ENCODE results near the gene TGFB3.

Gene TGFB3

GRCh38 chr14:76007852-76008251 lies 26.1 kb upstream of the TGFB3 start:
- Histone ChIP-seq H3K79me2 (ENCODE audit: low read length) (no peaks in the 10 kb centered on the region), H3K36me3 (replicated peaks; ENCODE audit: insufficient read depth, low read length) (no peaks in the 10 kb centered on the region)

GRCh38 chr14:76007379-76007778 lies 25.6 kb upstream of the TGFB3 start:
- DNase-seq, result no peak
- TF ChIP-seq CTCF (IDR thresholded peaks at IDR 0.05; ENCODE audit: low read length), result no peak
- no peaks in the 10 kb centered on the region for H3K36me3 ChIP-seq (replicated peaks; ENCODE audit: insufficient read depth, low read length)
- H3K4me3 ChIP-seq (ENCODE audit: low read length), result no peak overlapping the region
- no peaks in the 10 kb centered on the region for H3K9me3 ChIP-seq (replicated peaks; ENCODE audit: insufficient read depth, low read length)
- no peaks in the 10 kb centered on the region for H4K20me1 ChIP-seq (ENCODE audit: insufficient read depth, low read length)
- H3K27ac ChIP-seq (ENCODE audit: low read length), result no peak overlapping the region
- no peak overlapping the region for H3K4me2 ChIP-seq (ENCODE audit: low read depth, low read length)
- no peak overlapping the region for H3K9ac ChIP-seq (ENCODE audit: low read length)
- no peaks in the 10 kb centered on the region for H3K9me2 ChIP-seq (replicated peaks; ENCODE audit: insufficient read depth, low read length)
- H3K4me1 ChIP-seq (ENCODE audit: low read length), result no peaks in the 10 kb centered on the region
- H3F3A ChIP-seq (ENCODE audit: insufficient read depth, low read length), result no peaks in the 10 kb centered on the region
- H3K79me2 ChIP-seq (ENCODE audit: low read length), result no peaks in the 10 kb centered on the region
- no peaks in the 10 kb centered on the region for H3K27me3 ChIP-seq (replicated peaks; ENCODE audit: insufficient read depth, low read length)
- no peak overlapping the region for H2AFZ ChIP-seq (ENCODE audit: low read length)

More at GRCh38 chr14:76007852-76008251, 26.1 kb upstream of the TGFB3 start:
- Histone ChIP-seq H3K9ac (ENCODE audit: low read length) (no peak overlapping the region), H3F3A (ENCODE audit: insufficient read depth, low read length) (no peaks in the 10 kb centered on the region), H3K9me2 (replicated peaks; ENCODE audit: insufficient read depth, low read length) (no peaks in the 10 kb centered on the region), H3K4me3 (ENCODE audit: low read length) (no peak overlapping the region), H4K20me1 (ENCODE audit: insufficient read depth, low read length) (no peaks in the 10 kb centered on the region), H3K27me3 (replicated peaks; ENCODE audit: insufficient read depth, low read length) (no peaks in the 10 kb centered on the region), H3K27ac (ENCODE audit: low read length) (no peak overlapping the region), H3K9me3 (replicated peaks; ENCODE audit: insufficient read depth, low read length) (no peaks in the 10 kb centered on the region), H3K4me1 (ENCODE audit: low read length) (no peaks in the 10 kb centered on the region), H2AFZ (ENCODE audit: low read length) (no peak overlapping the region), H3K4me2 (ENCODE audit: low read depth, low read length) (no peak overlapping the region)
- no peak for DNase-seq
- TF ChIP-seq CTCF (IDR thresholded peaks at IDR 0.05; ENCODE audit: low read length) (no peak), EZH2phosphoT487 (IDR thresholded peaks at IDR 0.05; ENCODE audit: low read length) (no peak), EZH2 (optimal IDR thresholded peaks at IDR 0.05; ENCODE audit: low read depth, low read length) (no peak)

GRCh38 chr14:76006253-76006652 lies 24.5 kb upstream of the TGFB3 start:
- no peak for TF ChIP-seq CTCF (IDR thresholded peaks at IDR 0.05; ENCODE audit: low read length)
- no peak for TF ChIP-seq EZH2phosphoT487 (IDR thresholded peaks at IDR 0.05; ENCODE audit: low read length)
- TF ChIP-seq EZH2 (optimal IDR thresholded peaks at IDR 0.05; ENCODE audit: low read depth, low read length), result no peak
- no peak for DNase-seq
- no peaks in the 10 kb centered on the region for H3K36me3 ChIP-seq (replicated peaks; ENCODE audit: insufficient read depth, low read length)
- no peaks in the 10 kb centered on the region for H4K20me1 ChIP-seq (ENCODE audit: insufficient read depth, low read length)
- H3K9ac ChIP-seq (ENCODE audit: low read length), result no peak overlapping the region
- H3K27me3 ChIP-seq (replicated peaks; ENCODE audit: insufficient read depth, low read length), result no peaks in the 10 kb centered on the region
- no peak overlapping the region for H3K4me3 ChIP-seq (ENCODE audit: low read length)
- H3F3A ChIP-seq (ENCODE audit: insufficient read depth, low read length), result no peaks in the 10 kb centered on the region
- H3K27ac ChIP-seq (ENCODE audit: low read length), result no peak overlapping the region
- no peaks in the 10 kb centered on the region for H3K4me1 ChIP-seq (ENCODE audit: low read length)
- H3K9me2 ChIP-seq (replicated peaks; ENCODE audit: insufficient read depth, low read length), result no peaks in the 10 kb centered on the region
- no peaks in the 10 kb centered on the region for H3K79me2 ChIP-seq (ENCODE audit: low read length)
- H3K4me2 ChIP-seq (ENCODE audit: low read depth, low read length), result no peak overlapping the region
- H2AFZ ChIP-seq (ENCODE audit: low read length), result no peak overlapping the region
- no peaks in the 10 kb centered on the region for H3K9me3 ChIP-seq (replicated peaks; ENCODE audit: insufficient read depth, low read length)
